GM12892 (cell line): ENCODE results near the gene ATP6V0B.

ENCODE experiments used
- DNase-seq: peaks from one replicate; pipeline ENCODE4 v3.0.0; 2011; ENCODE audit not compliant: insufficient read length
- FAIRE-seq: peaks from 2 replicates; lab custom pipeline; 2011; peaks lifted over from hg19 to GRCh38; lab: Jason Lieb, UNC
- POLR2A ChIP-seq: IDR thresholded peaks from 2 replicates; pipeline ENCODE4 v1.6.1; 2011; ENCODE audit warnings: low read depth, low read length, control low read depth
- POLR2AphosphoS5 ChIP-seq: IDR thresholded peaks from 2 replicates; pipeline ENCODE4 v1.6.1; 2011; ENCODE audit warnings: low read depth, low read length, control low read depth
- TAF1 ChIP-seq: IDR thresholded peaks from 2 replicates; pipeline ENCODE4 v1.6.1; 2011; ENCODE audit warnings: low read depth, mild to moderate bottlenecking, control low read depth, low read length, borderline replicate concordance

ATP6V0B gene

DNA sequence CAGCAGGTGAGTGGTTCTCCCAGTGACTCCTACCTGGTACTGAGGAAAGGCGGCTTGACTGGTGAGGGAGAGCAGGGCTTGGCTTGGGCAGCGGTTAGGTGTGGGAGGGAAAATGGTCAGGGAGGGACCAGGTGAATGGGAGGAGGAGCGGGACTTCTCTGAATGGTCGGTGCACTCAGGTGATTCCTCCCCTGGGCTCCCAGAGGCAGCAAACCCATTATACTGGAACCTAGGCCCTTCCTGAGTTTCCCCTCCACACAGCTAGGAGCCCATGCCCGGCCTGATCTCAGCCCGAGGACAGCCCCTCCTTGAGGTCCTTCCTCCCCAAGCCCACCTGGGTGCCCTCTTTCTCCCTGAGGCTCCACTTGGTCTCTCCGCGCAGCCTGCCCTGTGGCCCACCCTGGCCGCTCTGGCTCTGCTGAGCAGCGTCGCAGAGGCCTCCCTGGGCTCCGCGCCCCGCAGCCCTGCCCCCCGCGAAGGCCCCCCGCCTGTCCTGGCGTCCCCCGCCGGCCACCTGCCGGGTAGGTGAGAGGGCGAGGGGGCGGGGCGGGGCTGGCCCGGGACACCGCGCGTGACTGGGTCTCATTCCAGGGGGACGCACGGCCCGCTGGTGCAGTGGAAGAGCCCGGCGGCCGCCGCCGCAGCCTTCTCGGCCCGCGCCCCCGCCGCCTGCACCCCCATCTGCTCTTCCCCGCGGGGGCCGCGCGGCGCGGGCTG is 38.9 kb upstream of the ATP6V0B start:
- DNase-seq, result no peak
- TF ChIP-seq TAF1 (no peak), POLR2AphosphoS5 (no peak), POLR2A (no peak)
- FAIRE-seq, result no peak

DNA sequence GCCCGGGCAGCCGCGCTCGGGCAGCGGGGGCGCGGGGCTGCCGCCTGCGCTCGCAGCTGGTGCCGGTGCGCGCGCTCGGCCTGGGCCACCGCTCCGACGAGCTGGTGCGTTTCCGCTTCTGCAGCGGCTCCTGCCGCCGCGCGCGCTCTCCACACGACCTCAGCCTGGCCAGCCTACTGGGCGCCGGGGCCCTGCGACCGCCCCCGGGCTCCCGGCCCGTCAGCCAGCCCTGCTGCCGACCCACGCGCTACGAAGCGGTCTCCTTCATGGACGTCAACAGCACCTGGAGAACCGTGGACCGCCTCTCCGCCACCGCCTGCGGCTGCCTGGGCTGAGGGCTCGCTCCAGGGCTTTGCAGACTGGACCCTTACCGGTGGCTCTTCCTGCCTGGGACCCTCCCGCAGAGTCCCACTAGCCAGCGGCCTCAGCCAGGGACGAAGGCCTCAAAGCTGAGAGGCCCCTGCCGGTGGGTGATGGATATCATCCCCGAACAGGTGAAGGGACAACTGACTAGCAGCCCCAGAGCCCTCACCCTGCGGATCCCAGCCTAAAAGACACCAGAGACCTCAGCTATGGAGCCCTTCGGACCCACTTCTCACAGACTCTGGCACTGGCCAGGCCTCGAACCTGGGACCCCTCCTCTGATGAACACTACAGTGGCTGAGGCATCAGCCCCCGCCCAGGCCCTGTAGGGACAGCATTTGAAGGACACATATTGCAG is 38.2 kb upstream of the ATP6V0B start:
- TF ChIP-seq POLR2AphosphoS5 (no peak), POLR2A (no peak)
- DNase-seq (no peak), FAIRE-seq (peak; percentile 81)

DNA sequence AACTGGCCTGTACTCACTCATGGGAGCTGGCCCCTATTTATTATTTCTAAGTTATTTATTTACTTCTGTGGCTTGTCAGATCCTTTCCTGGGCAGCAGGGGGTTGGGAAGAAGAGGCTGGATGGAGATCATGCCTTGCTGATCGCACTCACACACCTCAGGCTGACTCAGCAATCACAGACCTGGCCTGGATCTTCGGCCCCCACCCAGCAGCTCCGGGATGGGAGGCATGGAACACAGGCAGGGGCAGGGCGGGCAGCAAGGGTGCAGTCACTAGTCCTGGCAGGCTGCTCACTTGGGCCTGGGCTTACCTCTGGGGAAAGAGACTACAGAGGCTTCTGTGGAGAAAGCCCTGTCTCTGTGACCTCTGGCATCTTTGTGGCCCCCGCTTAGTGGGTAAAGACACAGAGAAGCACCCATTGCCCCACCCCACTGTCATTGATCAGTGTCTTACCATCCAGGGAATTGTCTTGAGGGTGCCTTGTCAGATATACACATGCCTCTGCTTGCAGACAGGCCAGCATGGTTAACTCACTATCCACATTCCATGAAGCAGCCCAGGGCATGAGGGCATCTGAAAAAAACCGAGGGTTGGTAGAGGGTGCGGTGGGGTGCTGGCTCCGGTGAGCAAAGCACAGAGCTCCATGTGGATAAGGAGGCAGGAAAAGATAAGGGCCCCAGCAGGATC is 37.4 kb upstream of the ATP6V0B start:
- TF ChIP-seq POLR2A (no peak), POLR2AphosphoS5 (no peak), TAF1 (no peak)
- DNase-seq (no peak), FAIRE-seq (no peak)

DNA sequence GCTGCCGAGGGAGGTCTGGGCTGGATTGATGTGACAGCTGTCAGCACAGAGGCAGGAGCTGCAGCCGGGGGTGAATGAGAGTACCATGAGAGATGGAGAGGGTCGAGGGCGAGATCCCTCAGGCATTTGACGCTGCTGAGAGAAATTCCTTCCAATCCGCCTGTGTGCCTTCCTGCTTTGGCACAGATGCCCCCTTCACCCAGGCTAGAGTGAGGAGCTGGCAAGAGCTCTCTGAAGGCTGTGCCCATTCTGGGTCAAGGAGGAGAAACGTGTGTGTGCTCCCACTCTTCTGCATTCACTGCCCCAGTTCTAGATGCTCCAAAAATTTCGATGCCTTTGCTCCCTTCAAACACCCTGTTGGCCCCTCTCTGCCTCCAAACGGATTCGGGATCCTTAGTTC is 36.4 kb upstream of the ATP6V0B start:
- DNase-seq, result no peak
- TF ChIP-seq POLR2AphosphoS5 (no peak), POLR2A (no peak), TAF1 (no peak)
- FAIRE-seq, result no peak

DNA sequence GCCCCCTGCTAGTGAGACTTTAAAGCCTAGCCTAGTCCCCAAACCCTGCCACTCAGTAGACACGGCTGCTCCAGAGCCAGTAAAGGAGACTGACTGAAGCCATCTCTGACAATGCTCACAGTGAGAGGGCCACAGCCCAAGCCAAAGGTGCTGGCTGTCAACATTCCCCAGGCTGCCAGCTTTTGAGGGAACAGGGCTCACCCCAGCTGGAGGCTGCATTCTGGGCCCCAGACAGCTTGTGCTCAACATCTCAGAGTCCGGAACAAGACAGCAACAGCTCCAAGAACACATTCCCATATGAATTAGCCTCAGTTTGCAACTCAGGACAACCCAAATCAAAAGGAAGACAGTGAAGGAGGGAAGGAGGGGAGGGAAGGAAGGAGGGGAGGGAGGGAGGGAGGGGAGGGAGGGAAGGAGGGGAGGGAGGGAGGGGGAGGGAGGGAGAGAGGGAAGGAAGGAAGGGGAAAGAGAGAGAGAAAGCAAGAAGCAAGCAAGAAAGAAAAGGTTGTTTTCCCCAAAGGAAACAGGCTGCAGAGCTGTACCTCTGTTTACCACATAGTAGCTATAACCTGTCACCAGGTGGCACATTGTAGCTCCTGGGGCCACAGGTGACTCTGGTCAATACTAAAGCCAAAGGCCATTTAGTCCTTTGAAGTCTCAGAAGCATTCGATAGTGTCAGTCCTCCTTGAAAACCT is 35.7 kb upstream of the ATP6V0B start:
- TF ChIP-seq POLR2A, result no peak
- TF ChIP-seq POLR2AphosphoS5, result no peak
- no peak for TF ChIP-seq TAF1
- FAIRE-seq, result no peak
- no peak for DNase-seq

DNA sequence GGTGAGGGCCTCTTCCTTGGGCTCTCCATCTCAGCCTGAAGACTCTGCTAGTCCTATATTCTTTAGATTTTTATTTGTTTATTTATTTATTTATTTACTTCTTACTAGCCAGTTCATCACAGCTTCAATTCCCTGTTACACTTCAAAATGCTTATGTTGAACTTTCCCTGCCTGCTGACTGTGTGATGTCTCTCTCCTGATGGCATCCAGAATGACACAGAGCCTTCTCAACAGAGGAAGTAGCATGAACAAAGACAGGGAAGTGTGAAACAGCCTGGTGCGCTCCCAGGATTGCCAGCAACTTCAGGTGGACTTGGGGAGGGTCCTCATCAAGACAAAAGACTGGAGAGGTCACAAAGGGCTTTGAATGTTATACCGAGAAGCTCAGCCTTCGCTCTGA is 32.3 kb upstream of the ATP6V0B start:
- DNase-seq, result no peak
- FAIRE-seq, result no peak
- TF ChIP-seq POLR2AphosphoS5, result no peak
- TF ChIP-seq TAF1, result no peak
- no peak for TF ChIP-seq POLR2A

DNA sequence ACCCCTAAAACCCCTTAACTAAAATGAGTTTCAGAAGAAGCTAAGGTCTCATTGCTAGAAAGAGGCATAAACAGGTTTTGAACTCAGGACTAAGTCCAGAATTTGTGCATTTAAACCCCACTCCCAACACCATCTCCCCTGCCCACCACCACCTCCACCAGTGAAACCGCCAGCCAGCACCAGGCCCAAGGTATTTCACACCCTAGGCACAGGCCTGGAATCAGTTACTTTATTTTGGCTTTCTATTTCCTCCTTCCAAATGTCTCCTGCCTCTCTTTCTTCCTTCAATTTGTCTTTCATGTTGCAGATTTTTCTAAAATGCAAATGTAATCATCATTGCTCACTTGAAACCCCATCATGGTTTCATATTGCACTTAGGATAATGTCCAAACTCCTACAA is 29.9 kb upstream of the ATP6V0B start:
- DNase-seq, result no peak
- no peak for FAIRE-seq
- TF ChIP-seq POLR2A (no peak), POLR2AphosphoS5 (no peak), TAF1 (no peak)

DNA sequence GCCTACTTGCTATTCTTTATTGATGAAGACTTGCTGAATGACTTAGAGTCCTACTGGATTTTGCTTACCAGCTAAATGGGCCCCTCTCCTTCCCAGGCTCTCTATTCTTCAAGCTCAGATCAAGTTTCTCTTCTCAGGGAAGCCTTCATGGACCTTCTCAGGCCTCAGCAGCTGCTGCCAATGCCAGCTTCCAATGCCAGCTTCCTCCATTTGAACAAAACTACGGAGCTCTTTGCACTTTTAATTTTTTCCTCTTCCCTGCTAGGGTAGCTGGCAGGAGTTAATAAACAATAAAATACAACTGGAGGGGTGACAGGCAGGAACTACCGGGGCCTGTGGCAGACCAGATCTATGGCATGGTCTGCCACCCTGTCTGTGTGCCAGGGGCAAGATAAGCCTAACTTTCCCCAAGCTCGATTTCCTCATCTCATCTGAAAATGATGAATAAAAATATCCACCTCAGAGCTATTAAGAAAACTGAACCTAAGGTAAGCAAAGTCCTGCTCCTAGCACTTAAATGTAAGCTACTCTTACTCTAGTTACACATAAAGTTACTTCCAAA is 29.0 kb upstream of the ATP6V0B start:
- peak; percentile 51 for FAIRE-seq
- TF ChIP-seq TAF1 (no peak), POLR2AphosphoS5 (no peak)
- DNase-seq, result no peak

DNA sequence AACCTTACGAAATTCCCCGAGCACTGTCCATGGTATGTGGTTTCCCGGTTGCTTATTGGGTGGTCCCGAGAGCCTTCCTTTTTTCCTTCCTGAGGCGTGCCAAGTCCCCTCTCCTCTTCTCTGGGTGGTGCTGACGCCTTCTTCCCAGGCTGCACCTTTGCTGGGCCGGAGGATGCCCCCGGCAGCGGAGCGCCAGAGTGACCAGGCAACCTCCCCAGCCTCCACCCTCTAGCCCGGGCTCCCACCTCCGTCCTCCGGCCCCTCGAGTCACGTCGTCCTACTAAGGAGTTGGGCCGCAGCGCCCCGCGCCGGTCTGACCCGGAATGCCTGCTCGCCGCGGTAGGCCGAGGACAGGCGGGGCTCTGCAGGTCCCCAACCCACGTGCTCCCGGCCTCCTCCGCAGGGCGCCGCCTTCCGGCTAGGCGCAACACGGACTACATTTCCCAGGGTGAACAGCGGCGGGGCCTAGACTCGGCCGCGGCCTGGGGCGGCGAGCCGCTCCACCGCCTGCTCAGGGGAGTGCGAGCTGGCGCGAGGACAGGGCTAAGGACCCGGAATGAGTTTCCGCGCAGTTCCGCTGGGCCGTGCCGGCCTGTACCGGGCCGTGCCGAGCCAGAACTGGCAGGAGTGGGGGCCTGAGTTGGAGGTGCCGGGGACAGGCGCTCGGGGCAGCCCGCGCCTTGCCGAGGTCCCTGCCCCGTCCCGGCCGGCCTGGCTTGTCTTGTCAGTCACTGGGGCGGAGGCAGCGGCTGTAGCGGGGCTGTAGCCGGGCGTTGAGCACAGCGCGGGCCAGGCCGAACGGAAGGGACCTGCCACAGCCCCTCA is 28.3 kb upstream of the ATP6V0B start, which contains the start of gene IPO13:
IPO13 (plus strand) TSS at position 715 of the 825 bp plus-strand sequence. CDS start 651 bp downstream, outside the sequence.
- FAIRE-seq, result peak; percentile 98
- TF ChIP-seq TAF1, result peak; percentile 89
- peak; percentile 88 for TF ChIP-seq POLR2A
- TF ChIP-seq POLR2AphosphoS5, result peak; percentile 83

DNA sequence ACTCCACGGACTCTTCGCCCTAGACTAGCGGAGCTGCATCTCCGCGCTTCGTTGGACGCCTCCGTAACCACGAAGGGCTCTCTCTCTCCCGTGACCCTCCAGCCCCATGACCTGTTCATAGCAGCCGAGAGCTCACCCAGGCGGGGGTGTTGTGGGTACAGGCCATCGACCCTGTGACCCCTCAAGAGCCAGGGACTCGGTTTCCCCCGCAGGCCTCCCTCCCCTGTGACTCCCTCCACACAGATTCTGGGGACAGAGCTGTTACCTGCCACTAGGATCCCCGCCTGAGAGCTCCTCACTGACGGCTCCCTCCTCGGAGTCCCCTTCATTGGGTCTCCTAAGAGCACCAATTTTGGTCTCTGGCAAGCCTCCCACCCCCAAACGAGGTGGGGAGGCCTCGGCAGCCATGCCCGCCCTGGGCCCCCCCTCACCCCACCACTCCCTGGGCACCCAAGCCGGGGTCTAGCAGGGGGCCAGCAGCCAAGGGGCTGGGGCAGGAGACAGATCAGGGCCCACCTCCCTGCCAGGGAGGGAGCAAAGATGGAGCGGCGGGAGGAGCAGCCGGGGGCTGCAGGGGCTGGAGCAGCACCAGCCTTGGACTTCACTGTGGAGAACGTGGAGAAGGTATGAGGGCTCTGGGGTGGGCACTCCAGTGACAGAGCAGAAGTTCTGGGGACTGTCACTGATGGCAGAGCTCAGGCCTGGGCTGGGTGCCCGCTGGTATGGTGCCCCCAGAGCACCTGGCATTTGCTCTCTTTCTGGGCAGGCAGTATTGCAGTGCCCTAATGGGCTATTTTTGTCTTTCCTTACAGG is 27.5 kb upstream of the ATP6V0B start:
- TF ChIP-seq TAF1 (no peak), POLR2A (no peak), POLR2AphosphoS5 (no peak)
- DNase-seq, result no peak
- FAIRE-seq, result no peak

More for the DNA sequence above, 28.3 kb upstream of the ATP6V0B start, which contains the start of gene IPO13:
- peak; percentile 99 for DNase-seq
